Measurements from ENCODE around the gene DLK2.

The DLK2 gene

DNA sequence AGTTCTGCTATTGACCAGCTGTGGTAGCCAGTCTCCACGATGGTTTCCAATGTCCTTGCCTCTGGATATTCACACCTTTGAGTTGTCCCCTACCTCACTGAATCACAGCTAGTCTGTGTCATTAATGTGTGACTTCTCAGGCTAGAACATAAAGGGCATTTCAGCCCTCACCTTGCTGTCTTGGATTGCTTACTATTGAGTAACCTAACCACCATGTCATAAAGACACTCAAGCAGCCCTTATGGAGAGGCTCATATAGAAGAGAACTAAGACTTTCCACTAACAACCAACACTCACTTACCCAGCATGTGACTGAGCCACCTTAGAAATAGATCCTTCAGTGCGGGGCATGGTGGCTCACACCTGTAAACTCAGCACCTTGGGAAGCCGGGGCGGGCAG lies 47.1 kb downstream of the DLK2 start:
- TF ChIP-seq, protein P1, sequence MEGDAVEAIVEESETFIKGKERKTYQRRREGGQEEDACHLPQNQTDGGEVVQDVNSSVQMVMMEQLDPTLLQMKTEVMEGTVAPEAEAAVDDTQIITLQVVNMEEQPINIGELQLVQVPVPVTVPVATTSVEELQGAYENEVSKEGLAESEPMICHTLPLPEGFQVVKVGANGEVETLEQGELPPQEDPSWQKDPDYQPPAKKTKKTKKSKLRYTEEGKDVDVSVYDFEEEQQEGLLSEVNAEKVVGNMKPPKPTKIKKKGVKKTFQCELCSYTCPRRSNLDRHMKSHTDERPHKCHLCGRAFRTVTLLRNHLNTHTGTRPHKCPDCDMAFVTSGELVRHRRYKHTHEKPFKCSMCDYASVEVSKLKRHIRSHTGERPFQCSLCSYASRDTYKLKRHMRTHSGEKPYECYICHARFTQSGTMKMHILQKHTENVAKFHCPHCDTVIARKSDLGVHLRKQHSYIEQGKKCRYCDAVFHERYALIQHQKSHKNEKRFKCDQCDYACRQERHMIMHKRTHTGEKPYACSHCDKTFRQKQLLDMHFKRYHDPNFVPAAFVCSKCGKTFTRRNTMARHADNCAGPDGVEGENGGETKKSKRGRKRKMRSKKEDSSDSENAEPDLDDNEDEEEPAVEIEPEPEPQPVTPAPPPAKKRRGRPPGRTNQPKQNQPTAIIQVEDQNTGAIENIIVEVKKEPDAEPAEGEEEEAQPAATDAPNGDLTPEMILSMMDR (IDR thresholded peaks at IDR 0.05): no peak
- H3K9me3 ChIP-seq: no peaks in the 10 kb centered on the region
- H3K4me1 ChIP-seq (ENCODE audit: control insufficient read depth in 1 of 2, insufficient read depth in 1 of 2, low read depth in 1 of 2, low read length in 1 of 2): no peaks in the 10 kb centered on the region
- no peak overlapping the region for H3K4me3 ChIP-seq (ENCODE audit: low read depth in 1 of 2, low read length in 1 of 2)
- peaks cover 71% of the 10 kb centered on the region for H3K27me3 ChIP-seq
- H3K27ac ChIP-seq: no peak overlapping the region
- H3K36me3 ChIP-seq: no peaks in the 10 kb centered on the region

DNA sequence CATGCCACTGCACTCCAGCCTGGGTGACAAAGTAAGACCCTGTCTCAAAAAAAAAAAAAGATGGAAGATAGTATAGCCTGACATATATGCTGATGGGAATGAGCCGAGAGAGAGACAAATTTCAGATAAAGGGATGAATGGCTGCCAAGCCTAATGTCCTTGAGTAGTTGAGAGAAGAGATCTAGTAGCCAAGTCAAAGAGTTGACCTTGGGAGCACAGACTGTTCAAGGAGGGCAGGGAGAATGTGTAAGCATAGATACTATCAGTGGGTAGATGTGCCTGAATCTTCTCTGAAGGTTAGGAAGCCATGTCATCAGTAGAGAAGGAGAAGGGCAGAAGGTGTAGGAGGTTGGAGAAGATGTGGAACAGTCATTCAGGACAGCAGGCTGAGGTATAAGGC lies 48.1 kb downstream of the DLK2 start:
- Histone ChIP-seq H3K4me3 (ENCODE audit: low read depth in 1 of 2, low read length in 1 of 2) (no peak overlapping the region), H3K36me3 (no peaks in the 10 kb centered on the region), H3K27me3 (peaks cover 81% of the 10 kb centered on the region), H3K4me1 (ENCODE audit: control insufficient read depth in 1 of 2, insufficient read depth in 1 of 2, low read depth in 1 of 2, low read length in 1 of 2) (no peaks in the 10 kb centered on the region), H3K27ac (no peak overlapping the region), H3K9me3 (no peaks in the 10 kb centered on the region)
- TF ChIP-seq, protein P1 (IDR thresholded peaks at IDR 0.05): no peak

GRCh38 chr6:43405354-43405753 lies 50.0 kb downstream of the DLK2 start:
- TF ChIP-seq, protein P1 (IDR thresholded peaks at IDR 0.05): no peak
- H3K27me3 ChIP-seq: peaks cover 90% of the 10 kb centered on the region
- H3K4me1 ChIP-seq (ENCODE audit: control insufficient read depth in 1 of 2, insufficient read depth in 1 of 2, low read depth in 1 of 2, low read length in 1 of 2): no peaks in the 10 kb centered on the region

DNA sequence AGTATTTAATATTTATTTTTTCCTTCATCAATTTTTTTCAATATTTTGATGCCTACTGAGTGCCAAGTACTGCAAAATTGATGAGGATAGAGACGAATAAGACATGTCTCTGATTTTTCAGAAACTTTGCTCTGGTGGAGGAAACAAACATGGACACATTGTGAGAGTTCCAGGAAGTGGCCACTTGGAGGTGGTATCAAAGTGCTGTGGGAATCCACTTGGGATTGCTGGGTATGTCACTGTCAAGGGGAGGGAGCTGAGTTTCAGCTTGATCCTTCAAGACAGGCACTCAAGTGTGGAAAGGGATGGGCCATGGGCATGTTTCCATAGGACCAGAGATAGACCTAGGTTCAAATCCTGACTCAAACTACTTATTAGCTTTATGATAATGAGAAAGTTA lies 52.5 kb downstream of the DLK2 start:
- Histone ChIP-seq H3K27ac (no peak overlapping the region), H3K9me3 (no peaks in the 10 kb centered on the region), H3K36me3 (no peaks in the 10 kb centered on the region), H3K27me3 (peaks cover 89% of the 10 kb centered on the region), H3K4me1 (ENCODE audit: control insufficient read depth in 1 of 2, insufficient read depth in 1 of 2, low read depth in 1 of 2, low read length in 1 of 2) (no peaks in the 10 kb centered on the region), H3K4me3 (ENCODE audit: low read depth in 1 of 2, low read length in 1 of 2) (no peak overlapping the region)
- TF ChIP-seq, protein P1 (IDR thresholded peaks at IDR 0.05): no peak

More at GRCh38 chr6:43405354-43405753, 50.0 kb downstream of the DLK2 start:
- Histone ChIP-seq H3K36me3 (no peaks in the 10 kb centered on the region), H3K4me3 (ENCODE audit: low read depth in 1 of 2, low read length in 1 of 2) (no peak overlapping the region), H3K9me3 (no peaks in the 10 kb centered on the region), H3K27ac (no peak overlapping the region)

DNA sequence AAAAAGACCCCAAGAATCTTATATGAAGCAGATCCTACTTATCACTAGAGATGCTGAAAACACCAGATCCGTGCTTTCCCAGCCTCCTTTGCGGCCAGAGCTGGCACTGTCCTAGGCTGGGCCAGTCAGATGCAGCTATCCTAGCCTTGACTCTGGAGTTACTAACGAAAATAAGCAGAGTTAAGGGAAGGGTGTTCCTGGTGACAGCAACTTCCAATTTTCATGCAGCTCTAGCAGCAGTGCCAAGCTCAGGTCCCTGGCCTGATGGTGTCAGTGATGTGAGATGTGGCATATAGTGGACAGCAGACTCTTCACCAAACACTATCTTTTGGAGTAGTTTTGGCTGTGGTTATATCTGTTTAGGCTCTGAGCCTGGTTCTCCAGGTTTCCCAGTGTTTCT lies 53.6 kb downstream of the DLK2 start:
- no peak overlapping the region for H3K27ac ChIP-seq
- H3K4me3 ChIP-seq (ENCODE audit: low read depth in 1 of 2, low read length in 1 of 2): no peak overlapping the region
- peaks cover 84% of the 10 kb centered on the region for H3K27me3 ChIP-seq
- H3K36me3 ChIP-seq: no peaks in the 10 kb centered on the region
- TF ChIP-seq, protein P1 (IDR thresholded peaks at IDR 0.05): no peak
- H3K4me1 ChIP-seq (ENCODE audit: control insufficient read depth in 1 of 2, insufficient read depth in 1 of 2, low read depth in 1 of 2, low read length in 1 of 2): no peaks in the 10 kb centered on the region
- H3K9me3 ChIP-seq: no peaks in the 10 kb centered on the region
